ENCODE results near the gene SLC25A11.

SLC25A11 gene

GRCh38 chr17:4891411-4892410, 48.1 kb downstream of the SLC25A11 start:
- no peak for DNase-seq (ENCODE audit: low read depth)
- H3K4me3 ChIP-seq (ENCODE audit: low read depth, low read length): no peak overlapping the region
- TF ChIP-seq CTCF (IDR thresholded peaks at IDR 0.05; ENCODE audit: low read depth, low read length, missing control alignments): no peak
- in situ Hi-C loops (cut with HindIII; ENCODE audit: low sequenced_read_pairs): no loop called here

- no peak for TF ChIP-seq CTCF (IDR thresholded peaks at IDR 0.05; ENCODE audit: low read depth, low read length, missing control alignments)
- no peak overlapping the region for H3K4me3 ChIP-seq (ENCODE audit: low read depth, low read length)
- in situ Hi-C loops (cut with HindIII; ENCODE audit: low sequenced_read_pairs): no loop called here
- no peak for DNase-seq (ENCODE audit: low read depth)
Measured at GRCh38 chr17:4887581-4887980, 52.3 kb downstream of the SLC25A11 start.

Data from astrocyte of the cerebellum (primary cell).